Measurements from ENCODE around the gene THSD4. TPM values are rescaled to one million over a fixed set of nuclear protein-coding genes. Genes with fewer than 3 reads are reported as not detected.

Gene THSD4
- total RNA-seq, 1 experiment from 2014 or later = 24.2 TPM

DNA sequence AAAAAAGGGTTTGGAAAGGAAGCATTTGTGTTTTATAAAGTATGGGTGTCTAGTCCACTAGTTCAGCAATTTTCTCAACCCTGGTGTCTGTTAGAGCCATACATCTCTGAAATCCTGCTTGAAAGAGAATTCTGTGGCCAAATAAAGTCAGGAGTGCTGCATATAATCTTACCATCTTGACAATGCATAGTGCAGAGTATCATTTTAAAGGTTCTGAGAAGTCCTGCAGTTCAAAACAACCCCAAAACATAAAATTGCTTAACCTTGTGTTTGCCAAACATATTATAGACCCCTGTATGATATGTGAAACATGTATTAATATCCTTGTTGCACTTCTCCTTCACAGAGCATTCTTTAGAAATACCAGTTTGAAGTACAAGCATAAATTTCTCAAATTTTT is 191.3 kb downstream of the THSD4 start:
- intact Hi-C loops (cut with micrococcal nuclease; ENCODE audit: unreplicated experiment) = no loop called here
- Mint-ChIP-seq H3K4me1 (ENCODE audit: low read depth, unreplicated experiment) (no peaks in the 10 kb centered on the region), H3K36me3 (ENCODE audit: insufficient read depth, unreplicated experiment) (peaks cover 6% of the 10 kb centered on the region), H3K27me3 (ENCODE audit: unreplicated experiment) (no peaks in the 10 kb centered on the region), H3K9me3 (ENCODE audit: low read depth, unreplicated experiment) (no peaks in the 10 kb centered on the region), H3K27ac (ENCODE audit: unreplicated experiment) (no peak overlapping the region), H3K4me3 (ENCODE audit: low read depth, unreplicated experiment) (no peak overlapping the region)
- TF ChIP-seq, protein P1, sequence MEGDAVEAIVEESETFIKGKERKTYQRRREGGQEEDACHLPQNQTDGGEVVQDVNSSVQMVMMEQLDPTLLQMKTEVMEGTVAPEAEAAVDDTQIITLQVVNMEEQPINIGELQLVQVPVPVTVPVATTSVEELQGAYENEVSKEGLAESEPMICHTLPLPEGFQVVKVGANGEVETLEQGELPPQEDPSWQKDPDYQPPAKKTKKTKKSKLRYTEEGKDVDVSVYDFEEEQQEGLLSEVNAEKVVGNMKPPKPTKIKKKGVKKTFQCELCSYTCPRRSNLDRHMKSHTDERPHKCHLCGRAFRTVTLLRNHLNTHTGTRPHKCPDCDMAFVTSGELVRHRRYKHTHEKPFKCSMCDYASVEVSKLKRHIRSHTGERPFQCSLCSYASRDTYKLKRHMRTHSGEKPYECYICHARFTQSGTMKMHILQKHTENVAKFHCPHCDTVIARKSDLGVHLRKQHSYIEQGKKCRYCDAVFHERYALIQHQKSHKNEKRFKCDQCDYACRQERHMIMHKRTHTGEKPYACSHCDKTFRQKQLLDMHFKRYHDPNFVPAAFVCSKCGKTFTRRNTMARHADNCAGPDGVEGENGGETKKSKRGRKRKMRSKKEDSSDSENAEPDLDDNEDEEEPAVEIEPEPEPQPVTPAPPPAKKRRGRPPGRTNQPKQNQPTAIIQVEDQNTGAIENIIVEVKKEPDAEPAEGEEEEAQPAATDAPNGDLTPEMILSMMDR (IDR thresholded peaks at IDR 0.05; ENCODE audit: unreplicated experiment) = no peak
- CTCF ChIA-PET = no interaction called here
- no TSS peak for BruUV-seq (replicated peaks)
- no peak for DNase-seq

DNA sequence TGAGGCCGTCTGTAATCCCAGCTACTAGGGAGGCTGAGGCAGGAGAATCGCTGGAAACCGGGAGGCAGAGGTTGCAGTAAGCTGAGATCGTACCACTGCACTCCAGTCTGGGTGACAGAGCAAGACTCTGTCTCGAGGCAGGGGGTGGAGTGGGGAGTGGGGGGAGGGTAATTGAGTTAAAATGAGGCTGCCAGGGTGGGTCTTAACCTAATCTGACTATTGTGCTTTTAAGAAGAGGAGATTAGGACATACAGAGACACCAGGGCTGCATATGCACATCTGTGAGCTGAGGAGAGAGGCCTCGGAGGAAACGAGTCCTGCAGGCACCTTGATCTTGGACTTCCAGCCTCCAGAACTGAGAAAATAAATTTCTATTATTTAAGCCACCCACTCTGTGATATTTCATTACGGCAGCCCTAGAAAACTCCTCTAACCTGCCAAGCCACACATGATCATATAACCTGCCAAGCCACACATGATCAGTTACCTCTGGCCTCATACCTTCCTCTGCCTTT is 197.0 kb downstream of the THSD4 start:
- no TSS peak for BruUV-seq (replicated peaks)
- CTCF ChIA-PET = interaction anchor here (0.5 kb wide), 1 partner anchor 120 kb away, joined by 5 read pairs; no protein-coding TSS in a partner anchor
- H3K4me1 Mint-ChIP-seq (ENCODE audit: low read depth, unreplicated experiment) = no peaks in the 10 kb centered on the region

DNA sequence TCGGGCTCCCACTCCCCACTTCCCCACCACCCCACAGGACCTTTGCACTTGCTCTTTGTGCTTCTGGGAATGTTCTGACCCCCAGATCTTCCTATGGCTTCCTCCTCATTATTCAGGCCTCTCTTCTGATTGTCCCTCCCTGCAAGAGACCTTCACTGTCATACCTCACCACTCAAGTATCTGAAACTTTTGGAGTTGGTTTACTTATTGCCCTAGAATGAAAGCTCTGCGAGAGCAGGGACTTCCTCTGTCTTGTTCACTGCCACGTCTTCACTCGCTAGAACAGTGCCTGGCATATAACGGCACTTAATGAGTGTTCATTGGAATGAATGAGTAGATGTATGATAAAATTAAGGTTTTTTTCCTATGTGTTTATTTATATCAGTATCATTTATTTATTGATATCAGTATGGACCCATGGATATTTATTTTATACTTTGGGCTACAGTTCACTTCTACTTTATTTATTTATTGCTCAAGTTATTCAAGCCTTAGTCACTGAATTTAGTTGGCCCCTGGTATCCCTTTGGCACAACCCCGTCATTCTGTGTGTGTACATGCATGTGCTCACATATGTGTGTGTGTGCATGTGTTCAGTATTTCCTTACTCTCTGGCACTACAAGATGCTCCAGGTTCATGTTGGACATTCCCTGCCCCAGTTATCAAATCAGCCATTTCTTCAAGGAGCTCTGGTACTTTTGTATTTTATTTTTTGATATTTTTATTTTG is 197.6 kb downstream of the THSD4 start:
- TF ChIP-seq, protein P1 (IDR thresholded peaks at IDR 0.05; ENCODE audit: unreplicated experiment) = no peak
- Mint-ChIP-seq H3K4me3 (ENCODE audit: low read depth, unreplicated experiment) (no peak overlapping the region), H3K36me3 (ENCODE audit: insufficient read depth, unreplicated experiment) (no peaks in the 10 kb centered on the region), H3K9me3 (ENCODE audit: low read depth, unreplicated experiment) (peaks cover 8% of the 10 kb centered on the region), H3K27me3 (ENCODE audit: unreplicated experiment) (no peaks in the 10 kb centered on the region), H3K4me1 (ENCODE audit: low read depth, unreplicated experiment) (no peaks in the 10 kb centered on the region), H3K27ac (ENCODE audit: unreplicated experiment) (no peak overlapping the region)
- BruUV-seq (replicated peaks) = no TSS peak
- DNase-seq = no peak
- intact Hi-C loops (cut with micrococcal nuclease; ENCODE audit: unreplicated experiment) = no loop called here
- CTCF ChIA-PET = interaction anchor here (0.5 kb wide), 1 partner anchor 120 kb away, joined by 5 read pairs; no protein-coding TSS in a partner anchor

More for the DNA sequence above, 197.0 kb downstream of the THSD4 start:
- TF ChIP-seq, protein P1 (IDR thresholded peaks at IDR 0.05; ENCODE audit: unreplicated experiment) = no peak
- Mint-ChIP-seq H3K4me3 (ENCODE audit: low read depth, unreplicated experiment) (no peak overlapping the region), H3K9me3 (ENCODE audit: low read depth, unreplicated experiment) (peaks cover 5% of the 10 kb centered on the region), H3K27ac (ENCODE audit: unreplicated experiment) (no peak overlapping the region), H3K27me3 (ENCODE audit: unreplicated experiment) (no peaks in the 10 kb centered on the region), H3K36me3 (ENCODE audit: insufficient read depth, unreplicated experiment) (no peaks in the 10 kb centered on the region)
- intact Hi-C loops (cut with micrococcal nuclease; ENCODE audit: unreplicated experiment) = no loop called here
- no peak for DNase-seq

DNA sequence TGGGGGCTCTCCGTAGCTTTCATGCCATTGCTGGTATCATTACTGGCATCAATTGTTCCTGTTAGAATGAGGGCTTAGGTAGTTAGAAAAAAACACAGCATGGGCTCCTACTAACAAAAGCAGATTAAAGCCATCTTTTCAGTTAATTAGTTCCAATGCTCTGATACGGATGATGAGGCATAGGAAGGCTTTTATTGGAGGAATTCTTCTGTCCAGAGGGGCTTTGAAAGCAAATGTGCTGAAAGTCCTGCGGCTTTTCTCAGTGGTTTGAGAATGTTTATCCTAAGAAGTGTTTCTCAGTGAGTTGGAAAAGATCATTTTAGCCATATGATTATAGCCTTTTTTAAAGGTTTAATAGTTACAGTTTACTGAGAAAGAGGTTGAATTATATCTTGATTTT is 198.5 kb downstream of the THSD4 start:
- Mint-ChIP-seq H3K27me3 (ENCODE audit: unreplicated experiment) (no peaks in the 10 kb centered on the region), H3K4me3 (ENCODE audit: low read depth, unreplicated experiment) (no peak overlapping the region), H3K36me3 (ENCODE audit: insufficient read depth, unreplicated experiment) (peaks cover 4% of the 10 kb centered on the region), H3K4me1 (ENCODE audit: low read depth, unreplicated experiment) (no peaks in the 10 kb centered on the region), H3K9me3 (ENCODE audit: low read depth, unreplicated experiment) (peaks cover 13% of the 10 kb centered on the region), H3K27ac (ENCODE audit: unreplicated experiment) (no peak overlapping the region)
- no peak for DNase-seq
- BruUV-seq (replicated peaks) = no TSS peak
- CTCF ChIA-PET = no interaction called here
- intact Hi-C loops (cut with micrococcal nuclease; ENCODE audit: unreplicated experiment) = no loop called here
- TF ChIP-seq, protein P1 (IDR thresholded peaks at IDR 0.05; ENCODE audit: unreplicated experiment) = no peak
